Panc1 (cell line): ENCODE results near the gene VWA5B1. TPM values are rescaled to one million over a fixed set of nuclear protein-coding genes. Genes with fewer than 3 reads are reported as not detected.

Source experiments
- ATAC-seq: fragments of 200-7000 bp; cut with Tn5 transposase; 2 replicates; pipeline ENCODE4 v1.9.1; 2020; ENCODE audit warnings: mild to moderate bottlenecking, moderate library complexity
- BruUV-seq: library from RNA; stranded (reverse); fragments of 400-500 nt; replicated peaks from 2 replicates; lab custom pipeline; 2021; lab: Mats Ljungman, UMichigan
- CTCF ChIA-PET: fragments of 300-600 bp; sonication (Branson Sonifier 250); formaldehyde crosslinking; loops from one replicate; lab custom pipeline; 2022; ENCODE audit warnings: antibody characterized with exemption; lab: Charles Lee
- POLR2A ChIA-PET: fragments of 300-600 bp; sonication (Branson Sonifier 250); formaldehyde crosslinking; loops from one replicate; lab custom pipeline; 2022; ENCODE audit warnings: antibody characterized with exemption; lab: Charles Lee
- DNase-seq: peaks from one replicate; pipeline ENCODE4 v3.0.0-alpha.2; 2010; ENCODE audit warnings: low read depth, low spot score
- H3K27ac ChIP-seq: 2 replicates; pipeline ENCODE4 v1.5.1; 2011; ENCODE audit warnings: mild to moderate bottlenecking, low read length, inconsistent platforms
- H3K27me3 ChIP-seq: fragments of 200-500 bp; sonication (Bioruptor generic); 2 replicates; pipeline ENCODE4 v1.6.0; 2014; ENCODE audit warnings: low read length, inconsistent platforms; ENCODE audit not compliant: control insufficient read depth, insufficient read depth
- H3K36me3 ChIP-seq: fragments of 200-500 bp; sonication (Bioruptor generic); 2 replicates; pipeline ENCODE4 v1.5.1; 2014; ENCODE audit warnings: inconsistent platforms, mild to moderate bottlenecking, low read length, moderate library complexity; ENCODE audit not compliant: control insufficient read depth, insufficient read depth
- H3K4me1 ChIP-seq: 2 replicates; pipeline ENCODE4 v1.5.1; 2011; ENCODE audit warnings: inconsistent platforms, mild to moderate bottlenecking, low read length, moderate library complexity; ENCODE audit not compliant: control insufficient read depth, insufficient read depth
- H3K4me3 ChIP-seq, 2 experiments: 2 replicates each; pipeline ENCODE4 v1.5.1; 2011 to 2012; ENCODE audit warnings: low read depth in 2 of 2, low read length in 2 of 2, mild to moderate bottlenecking in 2 of 2, inconsistent platforms in 1 of 2, moderate library complexity in 1 of 2
- H3K9me3 ChIP-seq: fragments of 200-500 bp; sonication (Bioruptor generic); 2 replicates; pipeline ENCODE4 v1.5.1; 2014; ENCODE audit warnings: low read depth, mild to moderate bottlenecking, inconsistent platforms, low read length, moderate library complexity; ENCODE audit not compliant: control insufficient read depth, insufficient read depth
- POLR2AphosphoS5 ChIP-seq: IDR thresholded peaks from 2 replicates; pipeline ENCODE4 v1.6.1; 2012; ENCODE audit warnings: mild to moderate bottlenecking, low read depth, low read length, moderate library complexity
- SIN3A ChIP-seq: IDR thresholded peaks from 2 replicates; pipeline ENCODE4 v1.6.1; 2012; ENCODE audit warnings: low read depth, mild to moderate bottlenecking, low read length, moderate library complexity, borderline replicate concordance; ENCODE audit not compliant: insufficient read depth
- TCF7L2 ChIP-seq: IDR thresholded peaks from 2 replicates; pipeline ENCODE4 v1.6.1; 2011; ENCODE audit warnings: mild to moderate bottlenecking, low read depth, low read length, inconsistent platforms
- in situ Hi-C: cut with HindIII; loops from 2 replicates; pipeline ENCODE4 v1.10.0; 2016; ENCODE audit warnings: low sequenced_read_pairs, low pct_unique_long_range_greater_than_20kb
- intact Hi-C: fragments of 100-400 bp; cut with micrococcal nuclease; formaldehyde crosslinking; loops from one replicate; pipeline ENCODE4 v1.10.0; 2022; ENCODE audit not compliant: unreplicated experiment
- total RNA-seq: library from RNA; stranded (reverse); gene quantifications from one replicate; pipeline ENCODE4 v1.2.1, GENCODE V29; 2021; ENCODE audit not compliant: unreplicated experiment
- TF ChIP-seq, protein P1 (sequence below): fragments of 450-650 bp; IDR thresholded peaks from 2 replicates; pipeline ENCODE4 v1.5.1; 2017; ENCODE audit warnings: mild to moderate bottlenecking
- TF ChIP-seq, protein P2 (sequence below), 2 experiments: IDR thresholded peaks; 2 replicates each; pipeline ENCODE4 v1.6.1; 2011 to 2012; ENCODE audit warnings: low read depth in 2 of 2, control low read depth in 1 of 2, low read length in 1 of 2, mild to moderate bottlenecking in 1 of 2, moderate library complexity in 1 of 2; ENCODE audit not compliant: insufficient read depth in 1 of 2

The VWA5B1 gene
- total RNA-seq, 1 experiment from 2014 or later, result not detected

DNA sequence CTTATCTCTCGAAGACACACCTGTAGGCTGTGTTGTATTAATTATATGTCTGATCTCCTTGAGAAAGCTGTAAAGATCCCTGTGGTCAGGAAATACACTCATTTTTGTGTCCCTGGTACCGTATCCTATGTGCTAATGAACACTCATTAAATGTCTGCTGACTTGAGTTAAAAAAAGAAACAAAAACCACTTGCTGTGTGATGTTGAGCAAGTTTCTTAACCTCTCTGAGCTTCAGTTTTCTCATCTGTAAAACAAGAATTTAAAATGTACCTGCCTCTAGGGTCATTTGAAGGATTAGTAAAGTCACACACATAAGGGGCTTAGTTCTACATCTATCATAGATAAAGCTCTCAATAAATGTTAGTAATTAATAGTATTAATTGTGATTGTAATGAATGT, 91.3 kb downstream of the VWA5B1 start:
- in situ Hi-C loops, result no loop called here
- DNase-seq (no peak), ATAC-seq (no peak)
- POLR2A ChIA-PET, result no interaction called here
- Histone ChIP-seq H3K27me3 (0 out of 2 replicates have a peak, but pooled peaks cover 4% of the 10 kb centered on the region), H3K9me3 (no peaks in the 10 kb centered on the region), H3K4me1 (no peaks in the 10 kb centered on the region), H3K36me3 (no peaks in the 10 kb centered on the region), H3K27ac (no peak overlapping the region), H3K4me3 (no peak overlapping the region)
- CTCF ChIA-PET, result no interaction called here
- no TSS peak for BruUV-seq
- intact Hi-C loops, result loop anchor here (10.0 kb wide), 1 partner anchor 167 kb away; no protein-coding TSS in a partner anchor
- TF ChIP-seq, protein P1, sequence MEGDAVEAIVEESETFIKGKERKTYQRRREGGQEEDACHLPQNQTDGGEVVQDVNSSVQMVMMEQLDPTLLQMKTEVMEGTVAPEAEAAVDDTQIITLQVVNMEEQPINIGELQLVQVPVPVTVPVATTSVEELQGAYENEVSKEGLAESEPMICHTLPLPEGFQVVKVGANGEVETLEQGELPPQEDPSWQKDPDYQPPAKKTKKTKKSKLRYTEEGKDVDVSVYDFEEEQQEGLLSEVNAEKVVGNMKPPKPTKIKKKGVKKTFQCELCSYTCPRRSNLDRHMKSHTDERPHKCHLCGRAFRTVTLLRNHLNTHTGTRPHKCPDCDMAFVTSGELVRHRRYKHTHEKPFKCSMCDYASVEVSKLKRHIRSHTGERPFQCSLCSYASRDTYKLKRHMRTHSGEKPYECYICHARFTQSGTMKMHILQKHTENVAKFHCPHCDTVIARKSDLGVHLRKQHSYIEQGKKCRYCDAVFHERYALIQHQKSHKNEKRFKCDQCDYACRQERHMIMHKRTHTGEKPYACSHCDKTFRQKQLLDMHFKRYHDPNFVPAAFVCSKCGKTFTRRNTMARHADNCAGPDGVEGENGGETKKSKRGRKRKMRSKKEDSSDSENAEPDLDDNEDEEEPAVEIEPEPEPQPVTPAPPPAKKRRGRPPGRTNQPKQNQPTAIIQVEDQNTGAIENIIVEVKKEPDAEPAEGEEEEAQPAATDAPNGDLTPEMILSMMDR, result no peak
- TF ChIP-seq SIN3A (no peak), POLR2AphosphoS5 (no peak), TCF7L2 (no peak)
- TF ChIP-seq, protein P2, sequence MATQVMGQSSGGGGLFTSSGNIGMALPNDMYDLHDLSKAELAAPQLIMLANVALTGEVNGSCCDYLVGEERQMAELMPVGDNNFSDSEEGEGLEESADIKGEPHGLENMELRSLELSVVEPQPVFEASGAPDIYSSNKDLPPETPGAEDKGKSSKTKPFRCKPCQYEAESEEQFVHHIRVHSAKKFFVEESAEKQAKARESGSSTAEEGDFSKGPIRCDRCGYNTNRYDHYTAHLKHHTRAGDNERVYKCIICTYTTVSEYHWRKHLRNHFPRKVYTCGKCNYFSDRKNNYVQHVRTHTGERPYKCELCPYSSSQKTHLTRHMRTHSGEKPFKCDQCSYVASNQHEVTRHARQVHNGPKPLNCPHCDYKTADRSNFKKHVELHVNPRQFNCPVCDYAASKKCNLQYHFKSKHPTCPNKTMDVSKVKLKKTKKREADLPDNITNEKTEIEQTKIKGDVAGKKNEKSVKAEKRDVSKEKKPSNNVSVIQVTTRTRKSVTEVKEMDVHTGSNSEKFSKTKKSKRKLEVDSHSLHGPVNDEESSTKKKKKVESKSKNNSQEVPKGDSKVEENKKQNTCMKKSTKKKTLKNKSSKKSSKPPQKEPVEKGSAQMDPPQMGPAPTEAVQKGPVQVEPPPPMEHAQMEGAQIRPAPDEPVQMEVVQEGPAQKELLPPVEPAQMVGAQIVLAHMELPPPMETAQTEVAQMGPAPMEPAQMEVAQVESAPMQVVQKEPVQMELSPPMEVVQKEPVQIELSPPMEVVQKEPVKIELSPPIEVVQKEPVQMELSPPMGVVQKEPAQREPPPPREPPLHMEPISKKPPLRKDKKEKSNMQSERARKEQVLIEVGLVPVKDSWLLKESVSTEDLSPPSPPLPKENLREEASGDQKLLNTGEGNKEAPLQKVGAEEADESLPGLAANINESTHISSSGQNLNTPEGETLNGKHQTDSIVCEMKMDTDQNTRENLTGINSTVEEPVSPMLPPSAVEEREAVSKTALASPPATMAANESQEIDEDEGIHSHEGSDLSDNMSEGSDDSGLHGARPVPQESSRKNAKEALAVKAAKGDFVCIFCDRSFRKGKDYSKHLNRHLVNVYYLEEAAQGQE (IDR thresholded peaks at IDR 0.05; ENCODE audit: insufficient read depth in 1 of 2, low read depth in 2 of 2, low read length in 1 of 2), result no peak

DNA sequence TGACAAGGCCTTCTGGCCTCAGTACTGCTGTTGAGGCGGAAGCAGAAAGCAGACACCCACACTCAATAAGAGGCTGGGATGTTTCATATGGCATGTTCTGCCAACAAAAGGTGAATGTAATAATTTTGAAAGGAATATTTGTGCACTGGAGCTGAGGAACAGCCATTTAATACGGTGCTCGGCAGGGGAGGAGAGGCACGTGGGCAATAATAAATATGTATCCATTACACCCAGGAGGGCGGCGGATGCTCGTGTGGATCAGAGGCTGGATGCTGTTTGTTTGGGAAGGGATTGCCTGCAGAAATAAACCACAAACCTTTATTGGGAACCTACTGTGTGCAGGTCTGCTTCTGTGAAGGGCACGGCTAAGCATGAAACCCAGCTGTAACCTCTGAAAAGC, 92.0 kb downstream of the VWA5B1 start:
- no TSS peak for BruUV-seq
- no peak overlapping the region for H3K4me3 ChIP-seq
- intact Hi-C loops, result loop anchor here (10.0 kb wide), 1 partner anchor 168 kb away; no protein-coding TSS in a partner anchor
- no peaks in the 10 kb centered on the region for H3K4me1 ChIP-seq
- ATAC-seq (no peak), DNase-seq (no peak)
- H3K27me3 ChIP-seq, result 0 out of 2 replicates have a peak, but pooled peaks cover 4% of the 10 kb centered on the region
- ChIA-PET POLR2A (no interaction called here), CTCF (no interaction called here)
- H3K9me3 ChIP-seq, result no peaks in the 10 kb centered on the region
- TF ChIP-seq POLR2AphosphoS5 (no peak), SIN3A (no peak), TCF7L2 (no peak)
- TF ChIP-seq, protein P1, result no peak
- TF ChIP-seq, protein P2 (IDR thresholded peaks at IDR 0.05; ENCODE audit: insufficient read depth in 1 of 2, low read depth in 2 of 2, low read length in 1 of 2), result no peak
- in situ Hi-C loops, result no loop called here
- no peak overlapping the region for H3K27ac ChIP-seq
- H3K36me3 ChIP-seq, result no peaks in the 10 kb centered on the region
